Measurements from ENCODE around the gene CCDC167. TPM values are rescaled to one million over a fixed set of nuclear protein-coding genes. Genes with fewer than 3 reads are reported as not detected.

The CCDC167 gene
- total RNA-seq, 1 experiment from 2014 or later: 27.8 TPM

DNA sequence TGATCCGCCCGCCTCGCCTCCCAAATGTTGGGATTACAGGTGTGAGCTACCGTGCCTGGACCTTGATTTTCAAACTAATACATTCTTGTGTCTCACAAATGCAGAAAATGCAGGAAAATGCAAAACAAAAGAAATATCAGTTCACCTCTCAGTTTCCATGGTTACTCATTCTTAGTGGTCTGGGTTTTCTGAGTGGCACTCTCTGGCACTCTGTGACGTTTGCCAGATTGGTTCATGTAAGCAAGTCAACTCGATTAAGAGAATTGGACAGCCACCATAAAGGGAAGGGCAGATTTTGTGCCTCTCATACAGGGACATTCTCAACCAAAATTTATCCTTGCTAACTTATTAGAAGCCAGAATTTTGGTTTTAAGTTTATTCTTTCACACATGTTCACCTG lies 58.0 kb downstream of the CCDC167 start:
- CTCF ChIA-PET: no interaction called here
- POLR2A ChIA-PET: no interaction called here
- no peaks in the 10 kb centered on the region for H3K9me3 ChIP-seq (ENCODE audit: control insufficient read depth in 1 of 2, insufficient read depth in 1 of 2, low read depth in 1 of 2, low read length in 2 of 2)

More for the DNA sequence above, 58.0 kb downstream of the CCDC167 start:
- RAD21 ChIA-PET (ENCODE audit: low non-redundant PET in 1 of 2, low total read pairs in 2 of 2, uncharacterized antibody in 2 of 2, unreplicated experiment in 2 of 2): no interaction called here
- Histone ChIP-seq H3K4me1 (ENCODE audit: control insufficient read depth in 1 of 2, insufficient read depth in 2 of 2, low read length in 2 of 2) (no peaks in the 10 kb centered on the region), H3K36me3 (ENCODE audit: control insufficient read depth in 1 of 2, insufficient read depth in 2 of 2, low read length in 2 of 2) (peaks cover 17 to 24% of the 10 kb centered on the region in 2 experiments), H3K9ac (ENCODE audit: low read length) (no peak overlapping the region), H3K27me3 (ENCODE audit: insufficient read depth, low read length) (no peaks in the 10 kb centered on the region), H2AFZ (ENCODE audit: low read depth, low read length, poor library complexity, severe bottlenecking) (no peak overlapping the region), H3K27ac (ENCODE audit: low read depth, low read length) (no peak overlapping the region), H3K79me2 (ENCODE audit: insufficient read depth, low read length) (no peaks in the 10 kb centered on the region), H3K4me2 (ENCODE audit: low read length) (no peak overlapping the region), H3K9me2 (ENCODE audit: insufficient read depth) (no peaks in the 10 kb centered on the region), H4K20me1 (ENCODE audit: insufficient read depth) (no peaks in the 10 kb centered on the region), H3K4me3 (replicated peaks in 1 of 2; ENCODE audit: low read depth in 1 of 2, low read length in 2 of 2) (no peak overlapping the region)
- no TSS peak for BruUV-seq (replicated peaks)
- intact Hi-C loops (cut with micrococcal nuclease): no loop called here
- DNase-seq (ENCODE audit: low read depth, low spot score) (no peak), ATAC-seq (no peak)
- TF ChIP-seq RAD21 (IDR thresholded peaks at IDR 0.05; ENCODE audit: low read depth) (no peak), EZH2 (IDR thresholded peaks at IDR 0.05) (no peak), POLR2A (IDR thresholded peaks at IDR 0.05; ENCODE audit: borderline replicate concordance, extremely low read depth, insufficient read depth, insufficient read length) (no peak), REST (IDR thresholded peaks at IDR 0.05; ENCODE audit: low read depth) (no peak), CTCF (IDR thresholded peaks at IDR 0.05 in 2 of 3, conservative IDR thresholded peaks at IDR 0.05 in 1 of 3; ENCODE audit: borderline replicate concordance in 1 of 3, insufficient read depth in 1 of 3, low read depth in 2 of 3, low read length in 2 of 3) (no peak), CBX3 (IDR thresholded peaks at IDR 0.05; ENCODE audit: low read depth) (no peak), SIN3A (IDR thresholded peaks at IDR 0.05; ENCODE audit: low read depth) (no peak), ELF1 (IDR thresholded peaks at IDR 0.05; ENCODE audit: borderline replicate concordance, low read depth) (no peak), FOSL1 (IDR thresholded peaks at IDR 0.05; ENCODE audit: low read depth) (no peak), SP1 (IDR thresholded peaks at IDR 0.05; ENCODE audit: low read depth) (no peak), YY1 (IDR thresholded peaks at IDR 0.05; ENCODE audit: extremely low read depth, insufficient replicate concordance, low read depth, low read length) (no peak), ZFX (IDR thresholded peaks at IDR 0.05) (no peak), CEBPB (IDR thresholded peaks at IDR 0.05; ENCODE audit: low read depth) (no peak), POLR2AphosphoS5 (IDR thresholded peaks at IDR 0.05; ENCODE audit: low read depth, low read length) (no peak), ZNF274 (IDR thresholded peaks at IDR 0.05; ENCODE audit: low read depth, low read length) (no peak), JUND (IDR thresholded peaks at IDR 0.05) (no peak), SRF (IDR thresholded peaks at IDR 0.05; ENCODE audit: low read depth) (no peak), EZH2phosphoT487 (IDR thresholded peaks at IDR 0.05; ENCODE audit: borderline replicate concordance) (no peak)
- TF ChIP-seq, protein P1, sequence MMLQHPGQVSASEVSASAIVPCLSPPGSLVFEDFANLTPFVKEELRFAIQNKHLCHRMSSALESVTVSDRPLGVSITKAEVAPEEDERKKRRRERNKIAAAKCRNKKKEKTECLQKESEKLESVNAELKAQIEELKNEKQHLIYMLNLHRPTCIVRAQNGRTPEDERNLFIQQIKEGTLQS (IDR thresholded peaks at IDR 0.05): no peak
